CD14-positive monocyte (primary cell): ENCODE results near the gene RBFOX1. TPM values are rescaled to one million over a fixed set of nuclear protein-coding genes. Genes with fewer than 3 reads are reported as not detected.

Source experiments
- DNase-seq, 3 donors: peaks; one replicate each; pipeline ENCODE4 v3.0.0-alpha.2; 2011 to 2022
- H2AFZ ChIP-seq: 2 replicates; pipeline ENCODE4 v1.6.0; 2012; ENCODE audit warnings: mild to moderate bottlenecking, low read depth, low read length, inconsistent platforms; ENCODE audit not compliant: insufficient read depth, poor library complexity, severe bottlenecking
- H3K27ac ChIP-seq, 2 donors: 1 replicate in 1 of 2; 2 replicates in 1 of 2; pipeline ENCODE4 v1.5.1; 2012 to 2013; ENCODE audit warnings: low read length in 2 of 2, control low read depth in 1 of 2, inconsistent platforms in 1 of 2, low read depth in 1 of 2, mild to moderate bottlenecking in 1 of 2
- H3K27me3 ChIP-seq, 2 donors: one replicate each; pipeline versions ENCODE4 v1.6.0 to v1.6.1; 2011 to 2013; ENCODE audit warnings: low read length in 2 of 2; ENCODE audit not compliant: control insufficient read depth in 2 of 2, insufficient read depth in 2 of 2
- H3K36me3 ChIP-seq, 2 donors: replicated peaks in 1 of 2; 1 replicate in 1 of 2; 2 replicates in 1 of 2; pipeline versions ENCODE4 v1.5.1 to v1.6.1; 2012 to 2013; ENCODE audit warnings: low read length in 2 of 2, control low read depth in 1 of 2, inconsistent platforms in 1 of 2, mild to moderate bottlenecking in 1 of 2; ENCODE audit not compliant: insufficient read depth in 2 of 2, control insufficient read depth in 1 of 2
- H3K4me1 ChIP-seq, 2 donors: 1 replicate in 1 of 2; 2 replicates in 1 of 2; pipeline versions ENCODE4 v1.5.1 to v1.6.1; 2012 to 2013; ENCODE audit warnings: low read length in 2 of 2, control low read depth in 1 of 2, inconsistent platforms in 1 of 2, mild to moderate bottlenecking in 1 of 2, moderate library complexity in 1 of 2; ENCODE audit not compliant: insufficient read depth in 2 of 2, control insufficient read depth in 1 of 2
- H3K4me2 ChIP-seq: replicated peaks from 2 replicates; pipeline ENCODE3; 2012; ENCODE audit warnings: low read length, moderate library complexity, mild to moderate bottlenecking; ENCODE audit not compliant: poor library complexity, severe bottlenecking; ENCODE audit errors: extremely low read depth
- H3K4me3 ChIP-seq, 3 experiments: fragments of 200-600 bp in 1 of 3; sonication (generic) in 1 of 3; replicated peaks in 1 of 3; 1 replicate in 2 of 3; 2 replicates in 1 of 3; pipeline ENCODE4 v1.5.1; 2011 to 2013; ENCODE audit warnings: low read length in 3 of 3, mild to moderate bottlenecking in 3 of 3, control low read depth in 2 of 3, low read depth in 2 of 3, inconsistent platforms in 1 of 3, moderate library complexity in 1 of 3
- H3K79me2 ChIP-seq: 2 replicates; pipeline ENCODE4 v1.6.0; 2012; ENCODE audit warnings: mild to moderate bottlenecking, control low read depth, inconsistent platforms, low read length, moderate library complexity; ENCODE audit not compliant: insufficient read depth
- H3K9ac ChIP-seq: 2 replicates; pipeline ENCODE4 v1.6.0; 2017; ENCODE audit warnings: low read length, mild to moderate bottlenecking; ENCODE audit not compliant: insufficient read depth, poor library complexity, severe bottlenecking
- H3K9me3 ChIP-seq, 2 donors: replicated peaks in 1 of 2; 1 replicate in 1 of 2; 2 replicates in 1 of 2; pipeline versions ENCODE4 v1.5.1 to v1.6.1; 2012 to 2013; ENCODE audit warnings: low read length in 2 of 2, control low read depth in 1 of 2; ENCODE audit not compliant: control insufficient read depth in 1 of 2, insufficient read depth in 1 of 2
- H4K20me1 ChIP-seq: 2 replicates; pipeline ENCODE4 v1.6.0; 2012; ENCODE audit warnings: mild to moderate bottlenecking, low read length, control low read depth, moderate library complexity; ENCODE audit not compliant: insufficient read depth
- H3K27ac Mint-ChIP-seq, 7 donors: one replicate each; pipeline ENCODE4 v1.8.0; 2020; ENCODE audit warnings: mild to moderate bottlenecking in 7 of 7, mixed read lengths in 7 of 7, moderate library complexity in 6 of 7, inconsistent platforms in 2 of 7
- H3K27me3 Mint-ChIP-seq, 3 donors: one replicate each; pipeline ENCODE4 v1.8.0; 2021 to 2022; ENCODE audit warnings: low read depth in 3 of 3, mild to moderate bottlenecking in 3 of 3, mixed read lengths in 3 of 3, moderate library complexity in 3 of 3, inconsistent platforms in 1 of 3
- H3K36me3 Mint-ChIP-seq, 2 donors: one replicate each; pipeline ENCODE4 v1.8.0; 2020; ENCODE audit warnings: mixed read lengths in 2 of 2, inconsistent platforms in 1 of 2, mild to moderate bottlenecking in 1 of 2
- H3K4me1 Mint-ChIP-seq: one replicate; pipeline ENCODE4 v1.8.0; 2020; ENCODE audit warnings: mild to moderate bottlenecking, mixed read lengths
- H3K4me3 Mint-ChIP-seq, 2 donors: one replicate each; pipeline ENCODE4 v1.8.0; 2020; ENCODE audit warnings: mild to moderate bottlenecking in 2 of 2, mixed read lengths in 2 of 2, moderate library complexity in 1 of 2
- H3K9me3 Mint-ChIP-seq, 7 donors: one replicate each; pipeline ENCODE4 v1.8.0; 2020 to 2022; ENCODE audit warnings: mixed read lengths in 7 of 7, mild to moderate bottlenecking in 6 of 7, moderate library complexity in 6 of 7, inconsistent platforms in 2 of 7
- WGBS: methylation state at CpG from one replicate; pipeline ENCODE4 v1.1.5; 2013; ENCODE audit warnings: missing lambda C conversion rate; ENCODE audit not compliant: insufficient coverage; 5-methylcytosine and 5-hydroxymethylcytosine counted together
- intact Hi-C, 2 donors: fragments of 100-400 bp; cut with micrococcal nuclease; formaldehyde crosslinking; loops; one replicate each; pipeline versions ENCODE4 v1.15.0 to v1.15.1; 2023
- polyA plus RNA-seq, 3 donors: library from polyadenylated mRNA; depleted of rRNA in 1 of 3; unstranded in 2 of 3; stranded (reverse) in 1 of 3; fragments of 300-500 nt in 2 of 3; fragments of >200 nt in 1 of 3; fragmentation: Illumina TruSeq in 2 of 3; gene quantifications; 1 replicate in 2 of 3; 2 replicates in 1 of 3; pipeline ENCODE4 v1.2.3, GENCODE V29; 2012 to 2021
- TF ChIP-seq, protein P1 (sequence below): fragments of 200-600 bp; IDR thresholded peaks from one replicate; pipeline ENCODE4 v1.8.0; 2022; ENCODE audit warnings: antibody characterized with exemption, mild to moderate bottlenecking

RBFOX1 gene
- polyA plus RNA-seq, 3 donors: not detected

- peaks cover 0 to 6% (median 2%) of the 10 kb centered on the region in 7 donors for H3K9me3 Mint-ChIP-seq
- intact Hi-C loops: no loop called here
- no peaks in the 10 kb centered on the region for H3K79me2 ChIP-seq
- no peaks in the 10 kb centered on the region for H3K27me3 ChIP-seq
- H3K4me2 ChIP-seq: no peak overlapping the region
- no peaks in the 10 kb centered on the region for H3K36me3 ChIP-seq
- no peaks in the 10 kb centered on the region for H4K20me1 ChIP-seq
- no peak overlapping the region for H3K27ac Mint-ChIP-seq
- H3K9me3 ChIP-seq: no peaks in the 10 kb centered on the region
- no peak overlapping the region for H3K4me3 ChIP-seq
- H2AFZ ChIP-seq: no peak overlapping the region
- H3K36me3 Mint-ChIP-seq: no peaks in the 10 kb centered on the region
- no peaks in the 10 kb centered on the region for H3K4me1 Mint-ChIP-seq
- H3K4me3 Mint-ChIP-seq: no peak overlapping the region
- no peak overlapping the region for H3K9ac ChIP-seq
- DNase-seq: no peak
- TF ChIP-seq, protein P1, sequence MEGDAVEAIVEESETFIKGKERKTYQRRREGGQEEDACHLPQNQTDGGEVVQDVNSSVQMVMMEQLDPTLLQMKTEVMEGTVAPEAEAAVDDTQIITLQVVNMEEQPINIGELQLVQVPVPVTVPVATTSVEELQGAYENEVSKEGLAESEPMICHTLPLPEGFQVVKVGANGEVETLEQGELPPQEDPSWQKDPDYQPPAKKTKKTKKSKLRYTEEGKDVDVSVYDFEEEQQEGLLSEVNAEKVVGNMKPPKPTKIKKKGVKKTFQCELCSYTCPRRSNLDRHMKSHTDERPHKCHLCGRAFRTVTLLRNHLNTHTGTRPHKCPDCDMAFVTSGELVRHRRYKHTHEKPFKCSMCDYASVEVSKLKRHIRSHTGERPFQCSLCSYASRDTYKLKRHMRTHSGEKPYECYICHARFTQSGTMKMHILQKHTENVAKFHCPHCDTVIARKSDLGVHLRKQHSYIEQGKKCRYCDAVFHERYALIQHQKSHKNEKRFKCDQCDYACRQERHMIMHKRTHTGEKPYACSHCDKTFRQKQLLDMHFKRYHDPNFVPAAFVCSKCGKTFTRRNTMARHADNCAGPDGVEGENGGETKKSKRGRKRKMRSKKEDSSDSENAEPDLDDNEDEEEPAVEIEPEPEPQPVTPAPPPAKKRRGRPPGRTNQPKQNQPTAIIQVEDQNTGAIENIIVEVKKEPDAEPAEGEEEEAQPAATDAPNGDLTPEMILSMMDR: no peak
- H3K27ac ChIP-seq: no peak overlapping the region
- 94% methylated on average over 5 of the region's 12 CpGs for WGBS
- no peaks in the 10 kb centered on the region for H3K4me1 ChIP-seq
- H3K27me3 Mint-ChIP-seq: peaks cover 1 to 5% (median 2%) of the 10 kb centered on the region in 3 donors
Measured at GRCh38 chr16:7437135-7437804, 104.6 kb downstream of the RBFOX1 start.

DNA sequence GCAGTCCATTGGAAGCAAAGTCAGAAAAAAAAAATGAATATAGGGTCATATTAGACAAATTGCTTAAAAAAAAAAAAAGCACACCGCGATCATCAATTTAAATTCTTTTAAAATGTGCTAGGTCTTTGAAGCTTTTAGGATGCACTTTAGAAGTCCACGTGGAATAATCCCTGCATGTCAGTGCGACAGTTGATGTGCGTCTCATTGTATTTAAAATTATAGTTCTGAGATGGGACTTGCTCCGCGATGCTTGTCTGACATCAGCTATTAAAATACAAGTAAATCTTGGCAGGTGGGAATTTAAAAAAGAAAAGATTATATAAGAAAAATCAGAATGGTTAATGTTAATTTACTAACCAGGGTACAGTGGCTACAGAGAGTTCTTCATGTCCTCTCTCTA, 105.2 kb downstream of the RBFOX1 start:
- no peak for DNase-seq
- intact Hi-C loops: no loop called here
- no peak overlapping the region for H3K4me3 ChIP-seq
- H3K79me2 ChIP-seq: no peaks in the 10 kb centered on the region
- no peak overlapping the region for H3K4me3 Mint-ChIP-seq
- H3K36me3 ChIP-seq: no peaks in the 10 kb centered on the region
- WGBS: no CpG with 5 or more reads among the region's 7 CpGs
- H3K4me1 ChIP-seq: no peaks in the 10 kb centered on the region
- no peak overlapping the region for H3K27ac Mint-ChIP-seq
- no peaks in the 10 kb centered on the region for H3K27me3 ChIP-seq
- H3K9me3 Mint-ChIP-seq: peaks cover 0 to 6% (median 2%) of the 10 kb centered on the region in 7 donors
- no peak overlapping the region for H3K9ac ChIP-seq
- no peaks in the 10 kb centered on the region for H4K20me1 ChIP-seq
- H3K27ac ChIP-seq: no peak overlapping the region
- H3K4me1 Mint-ChIP-seq: no peaks in the 10 kb centered on the region
- H3K36me3 Mint-ChIP-seq: no peaks in the 10 kb centered on the region
- no peak overlapping the region for H3K4me2 ChIP-seq
- no peak overlapping the region for H2AFZ ChIP-seq
- TF ChIP-seq, protein P1: no peak
- peaks cover 1 to 5% (median 2%) of the 10 kb centered on the region in 3 donors for H3K27me3 Mint-ChIP-seq
- no peaks in the 10 kb centered on the region for H3K9me3 ChIP-seq
